H9 (cell line): ENCODE results near the gene CCL17. TPM values are rescaled to one million over a fixed set of nuclear protein-coding genes. Genes with fewer than 3 reads are reported as not detected.

Experiments
- DNase-seq: peaks from one replicate; pipeline ENCODE4 v3.0.0-alpha.2; 2017
- H2AFZ ChIP-seq: one replicate; pipeline ENCODE4 v1.6.1; 2013; ENCODE audit warnings: mild to moderate bottlenecking, low read length, control low read depth, moderate library complexity
- H2AK5ac ChIP-seq: 2 replicates; pipeline ENCODE4 v1.6.1; 2013; ENCODE audit warnings: low read length, control low read depth, mixed read lengths; ENCODE audit not compliant: insufficient read length
- H2BK120ac ChIP-seq: one replicate; pipeline ENCODE4 v1.6.1; 2013; ENCODE audit warnings: low read depth, mild to moderate bottlenecking, low read length, control low read depth, inconsistent platforms; ENCODE audit not compliant: poor library complexity, severe bottlenecking
- H2BK12ac ChIP-seq: 2 replicates; pipeline ENCODE4 v1.6.1; 2013; ENCODE audit warnings: low read length, control low read depth, mixed read lengths, low read depth; ENCODE audit not compliant: insufficient read length
- H2BK15ac ChIP-seq: 2 replicates; pipeline ENCODE4 v1.6.1; 2013; ENCODE audit warnings: low read depth, low read length, control low read depth
- H2BK20ac ChIP-seq: one replicate; pipeline ENCODE4 v1.6.1; 2013; ENCODE audit warnings: low read depth, mild to moderate bottlenecking, low read length, control low read depth, inconsistent platforms; ENCODE audit not compliant: poor library complexity, severe bottlenecking
- H2BK5ac ChIP-seq: 2 replicates; pipeline ENCODE4 v1.6.1; 2013; ENCODE audit warnings: low read length, control low read depth, mixed read lengths; ENCODE audit not compliant: insufficient read length
- H3K14ac ChIP-seq: 2 replicates; pipeline ENCODE4 v1.6.1; 2013; ENCODE audit warnings: low read length, control low read depth; ENCODE audit not compliant: insufficient read depth
- H3K18ac ChIP-seq: 2 replicates; pipeline ENCODE4 v1.6.1; 2013; ENCODE audit warnings: low read depth, mild to moderate bottlenecking, mixed read lengths, low read length, control low read depth; ENCODE audit not compliant: insufficient read length
- H3K23ac ChIP-seq: 2 replicates; pipeline ENCODE4 v1.6.1; 2013; ENCODE audit warnings: low read length, control low read depth, mixed read lengths, low read depth; ENCODE audit not compliant: insufficient read length
- H3K23me2 ChIP-seq: 2 replicates; pipeline ENCODE4 v1.6.1; 2013; ENCODE audit warnings: low read depth, mild to moderate bottlenecking, mixed read lengths, low read length, control low read depth; ENCODE audit not compliant: insufficient read length, poor library complexity, severe bottlenecking
- H3K27ac ChIP-seq: 2 replicates; pipeline ENCODE4 v1.5.1; 2013; ENCODE audit warnings: low read length, control low read depth, mixed read lengths, low read depth; ENCODE audit not compliant: insufficient read length
- H3K27me3 ChIP-seq: 2 replicates; pipeline ENCODE4 v1.6.1; 2013; ENCODE audit warnings: low read length, control low read depth, inconsistent platforms; ENCODE audit not compliant: insufficient read depth
- H3K4ac ChIP-seq: 2 replicates; pipeline ENCODE4 v1.6.1; 2013; ENCODE audit warnings: low read depth, mild to moderate bottlenecking, control low read depth, inconsistent platforms, low read length, moderate library complexity
- H3K4me1 ChIP-seq: 2 replicates; pipeline ENCODE4 v1.6.1; 2013; ENCODE audit warnings: low read length, control low read depth, inconsistent platforms; ENCODE audit not compliant: insufficient read depth
- H3K4me2 ChIP-seq: 2 replicates; pipeline ENCODE4 v1.6.1; 2013; ENCODE audit warnings: low read length, control low read depth, mixed read lengths; ENCODE audit not compliant: insufficient read length, insufficient read depth
- H3K56ac ChIP-seq: 2 replicates; pipeline ENCODE4 v1.6.1; 2013; ENCODE audit warnings: low read depth, mild to moderate bottlenecking, mixed read lengths, low read length, control low read depth; ENCODE audit not compliant: insufficient read length
- H3K79me1 ChIP-seq: 2 replicates; pipeline ENCODE4 v1.6.1; 2013; ENCODE audit warnings: low read depth, mild to moderate bottlenecking, moderate library complexity, low read length, control low read depth, inconsistent platforms; ENCODE audit not compliant: insufficient read depth, poor library complexity, severe bottlenecking
- H3K79me2 ChIP-seq: 2 replicates; pipeline ENCODE4 v1.6.1; 2013; ENCODE audit warnings: low read length, control low read depth, inconsistent platforms; ENCODE audit not compliant: insufficient read depth
- H3K9ac ChIP-seq: 2 replicates; pipeline ENCODE4 v1.6.1; 2013; ENCODE audit warnings: low read length, control low read depth, mixed read lengths; ENCODE audit not compliant: insufficient read length; ENCODE audit errors: extremely low read depth
- H3K9me3 ChIP-seq: one replicate; pipeline ENCODE4 v1.6.1; 2013; ENCODE audit warnings: low read depth, low read length, inconsistent platforms; ENCODE audit not compliant: control insufficient read depth
- H3T11ph ChIP-seq: one replicate; pipeline ENCODE4 v1.6.1; 2013; ENCODE audit warnings: mild to moderate bottlenecking, low read length, control low read depth, inconsistent platforms
- H4K20me1 ChIP-seq: one replicate; pipeline ENCODE4 v1.6.1; 2013; ENCODE audit not compliant: control insufficient read depth, insufficient read length, insufficient read depth
- H4K5ac ChIP-seq: 2 replicates; pipeline ENCODE4 v1.6.1; 2013; ENCODE audit warnings: low read depth, mild to moderate bottlenecking, mixed read lengths, low read length, control low read depth; ENCODE audit not compliant: insufficient read length
- H4K8ac ChIP-seq: replicated peaks from 2 replicates; pipeline ENCODE4 v1.6.1; 2013; ENCODE audit warnings: low read length, control low read depth, mixed read lengths, low read depth; ENCODE audit not compliant: insufficient read length
- H4K91ac ChIP-seq: 2 replicates; pipeline ENCODE4 v1.6.1; 2013; ENCODE audit warnings: low read depth, mild to moderate bottlenecking, moderate library complexity, mixed read lengths, low read length, control low read depth; ENCODE audit not compliant: insufficient read length
- H3K27ac Mint-ChIP-seq, 3 experiments: 2 replicates in 2 of 3; 3 replicates in 1 of 3; pipeline ENCODE4 v1.8.0; 2020 to 2021; ENCODE audit warnings: mixed read lengths in 3 of 3, mild to moderate bottlenecking in 1 of 3, moderate library complexity in 1 of 3
- H3K27me3 Mint-ChIP-seq: 2 replicates; pipeline ENCODE4 v1.8.0; 2021; ENCODE audit warnings: low read depth, mild to moderate bottlenecking, moderate library complexity, mixed read lengths
- H3K36me3 Mint-ChIP-seq, 3 experiments: 2 replicates in 2 of 3; 3 replicates in 1 of 3; pipeline ENCODE4 v1.8.0; 2020 to 2021; ENCODE audit warnings: low read depth in 3 of 3, mixed read lengths in 3 of 3; ENCODE audit not compliant: insufficient read depth in 1 of 3
- H3K4me1 Mint-ChIP-seq, 2 experiments: 2 replicates each; pipeline ENCODE4 v1.8.0; 2020; ENCODE audit warnings: mixed read lengths in 2 of 2
- H3K4me3 Mint-ChIP-seq, 2 experiments: 2 replicates in 1 of 2; 3 replicates in 1 of 2; pipeline ENCODE4 v1.8.0; 2020 to 2021; ENCODE audit warnings: mild to moderate bottlenecking in 2 of 2, mixed read lengths in 2 of 2, moderate library complexity in 1 of 2
- H3K9me3 Mint-ChIP-seq, 2 experiments: 2 replicates in 1 of 2; 3 replicates in 1 of 2; pipeline ENCODE4 v1.8.0; 2020; ENCODE audit warnings: mild to moderate bottlenecking in 2 of 2, mixed read lengths in 2 of 2, moderate library complexity in 1 of 2
- CTCF ChIP-seq: fragments of 200-600 bp; sonication (generic); conservative IDR thresholded peaks from 3 replicates; pipeline ENCODE4 v1.8.0; 2021; ENCODE audit warnings: antibody characterized with exemption, mild to moderate bottlenecking
- WGBS: extraction: QIAGEN DNeasy Blood & Tissue Kit; methylation state at CpG from one replicate; pipeline ENCODE4 v1.1.7; 2013; ENCODE audit warnings: missing lambda C conversion rate, low lambda C conversion rate, mixed read lengths; ENCODE audit not compliant: insufficient read length; ENCODE audit errors: extremely low coverage; 5-methylcytosine and 5-hydroxymethylcytosine counted together
- total RNA-seq: library from RNA; stranded (reverse); gene quantifications from 2 replicates; pipeline ENCODE4 v1.2.1, GENCODE V29; 2021

The CCL17 gene
- total RNA-seq, 1 experiment from 2014 or later, result not detected

- no peaks in the 10 kb centered on the region for H3K79me2 ChIP-seq
- no peak overlapping the region for H2BK12ac ChIP-seq
- H3K14ac ChIP-seq, result no peak overlapping the region
- Mint-ChIP-seq H3K4me1 (peaks cover 0 to 4% of the 10 kb centered on the region in 2 experiments; a peak in 2 of 4 replicates), H3K27ac (no peak overlapping the region), H3K27me3 (peaks cover 1% of the 10 kb centered on the region), H3K4me3 (no peak overlapping the region), H3K36me3 (no peaks in the 10 kb centered on the region), H3K9me3 (no peaks in the 10 kb centered on the region)
- H2BK5ac ChIP-seq, result no peak overlapping the region
- no peak overlapping the region for H4K91ac ChIP-seq
- no peak overlapping the region for H4K5ac ChIP-seq
- H2BK120ac ChIP-seq, result no peak overlapping the region
- H3K56ac ChIP-seq, result no peak overlapping the region
- no peak for DNase-seq
- no peak overlapping the region for H3K4ac ChIP-seq
- no peak overlapping the region for H3K18ac ChIP-seq
- no peaks in the 10 kb centered on the region for H4K20me1 ChIP-seq
- H3K23me2 ChIP-seq, result no peaks in the 10 kb centered on the region
- H3K79me1 ChIP-seq, result no peaks in the 10 kb centered on the region
- H2BK15ac ChIP-seq, result no peak overlapping the region
- no peak overlapping the region for H3K4me2 ChIP-seq
- H3K27ac ChIP-seq, result no peak overlapping the region
- no peak overlapping the region for H2BK20ac ChIP-seq
- no peak overlapping the region for H2AK5ac ChIP-seq
- H2AFZ ChIP-seq, result no peak overlapping the region
- no peak overlapping the region for H4K8ac ChIP-seq
- no peak overlapping the region for H3K23ac ChIP-seq
- H3K9ac ChIP-seq, result no peak overlapping the region
- WGBS, result no CpG with 5 or more reads among the region's 5 CpGs
- no peaks in the 10 kb centered on the region for H3K27me3 ChIP-seq
- no peaks in the 10 kb centered on the region for H3K9me3 ChIP-seq
- TF ChIP-seq CTCF, result no peak
- no peaks in the 10 kb centered on the region for H3K4me1 ChIP-seq
- no peak overlapping the region for H3T11ph ChIP-seq
Measured at GRCh38 chr16:57355898-57356414, 48.6 kb upstream of the CCL17 start.
